ENCODE measurements around the gene WNT7B.

Gene WNT7B

DNA sequence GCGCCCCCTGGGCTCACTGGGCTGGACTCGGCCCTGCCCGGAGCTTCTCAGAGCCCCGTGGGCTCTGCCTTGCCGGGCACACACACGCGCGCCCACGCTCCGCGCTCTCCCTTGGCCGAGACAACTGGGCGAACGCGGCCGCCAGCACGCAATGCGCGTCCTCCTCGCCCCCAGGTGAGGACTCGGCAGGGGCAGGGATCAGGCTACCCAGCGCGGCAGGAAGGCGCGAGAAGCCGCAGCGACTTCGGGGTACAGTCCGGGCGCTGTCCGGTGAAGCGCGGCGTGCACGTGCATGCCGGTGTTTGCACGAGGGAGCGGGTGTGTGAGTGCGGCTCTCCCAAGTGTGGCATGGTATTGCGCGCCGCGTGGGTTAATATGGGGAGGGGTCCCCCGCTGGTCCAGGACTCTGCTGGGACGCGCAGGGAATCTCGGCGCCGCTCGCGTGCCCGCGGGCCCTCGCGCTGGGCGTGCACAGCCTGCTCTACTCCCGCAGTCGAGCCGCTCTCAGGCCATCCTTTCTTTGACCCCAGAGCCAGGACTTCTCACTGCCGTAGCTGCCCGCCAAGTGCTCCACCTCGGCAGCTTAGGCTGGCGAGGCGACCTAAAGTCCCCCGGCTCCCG, 5.4 kb downstream of the WNT7B start:
- no peak for DNase-seq (ENCODE audit: low read depth)

DNA sequence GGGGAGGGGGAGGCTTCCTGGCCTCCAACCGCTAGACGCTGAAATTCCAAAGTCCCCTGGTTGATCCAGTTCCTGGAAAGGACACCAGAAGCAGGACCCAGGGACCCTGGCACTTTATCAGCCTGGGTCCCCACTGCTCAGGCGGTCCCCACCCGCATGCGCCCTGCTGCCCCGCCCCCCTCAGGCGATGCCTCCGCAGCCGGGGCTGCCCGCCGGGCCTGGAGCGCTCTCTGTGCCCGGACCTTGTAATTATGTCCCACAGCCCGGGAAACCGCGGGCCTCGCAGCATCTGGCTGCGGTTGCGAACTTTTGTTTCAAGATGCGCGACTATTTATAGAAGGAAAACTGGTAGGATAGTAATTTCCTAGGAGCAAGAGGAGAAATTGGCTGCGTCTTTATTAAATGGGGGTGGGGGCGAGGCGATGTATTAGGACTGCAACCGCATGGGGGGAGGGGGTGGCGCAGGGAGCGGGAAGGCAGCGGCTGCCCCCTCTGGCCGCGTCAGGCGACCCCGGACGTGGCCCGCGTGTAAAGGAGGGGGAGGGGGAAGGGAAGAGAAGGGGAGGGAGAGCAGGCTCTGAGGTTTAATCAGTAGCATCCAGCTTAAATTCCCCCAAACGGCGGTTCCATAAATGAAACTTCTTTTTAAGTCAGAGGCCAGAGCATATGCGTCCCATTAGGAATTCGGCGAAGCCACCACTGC, 6.1 kb downstream of the WNT7B start:
- DNase-seq (ENCODE audit: low read depth) = no peak

DNA sequence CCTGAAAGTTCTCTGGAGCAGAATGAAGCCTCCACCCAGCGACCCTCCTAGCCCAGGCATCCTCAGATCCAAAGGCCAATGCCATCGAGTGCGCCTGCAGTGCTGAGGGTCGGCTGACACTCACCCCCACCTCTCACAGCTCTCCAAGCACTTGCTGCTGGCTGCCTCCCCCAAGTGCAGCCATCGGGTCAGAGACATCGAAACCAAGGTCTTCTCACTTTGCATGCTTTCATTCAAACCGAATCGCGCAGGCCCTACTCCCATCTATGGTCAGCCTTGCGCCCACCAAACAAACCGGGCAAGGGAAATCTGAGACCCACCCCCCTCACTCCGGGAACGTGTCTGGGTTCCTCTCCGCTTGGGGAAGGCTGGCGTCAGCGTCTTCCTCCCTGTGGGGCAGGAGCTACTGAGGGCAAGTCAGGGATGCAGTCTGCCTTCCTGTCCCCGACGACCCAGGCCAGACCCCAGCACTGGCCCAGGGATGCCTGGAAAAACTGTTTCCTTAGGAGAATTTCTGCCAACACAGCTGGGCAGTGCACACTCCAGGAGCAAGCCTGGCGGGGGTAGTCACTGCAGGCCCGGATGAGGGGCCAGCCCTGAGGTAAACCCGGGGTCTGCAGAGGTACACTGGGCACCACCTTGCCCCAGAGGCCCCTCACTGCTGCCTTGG, 7.0 kb downstream of the WNT7B start:
- DNase-seq (ENCODE audit: low read depth) = no peak

DNA sequence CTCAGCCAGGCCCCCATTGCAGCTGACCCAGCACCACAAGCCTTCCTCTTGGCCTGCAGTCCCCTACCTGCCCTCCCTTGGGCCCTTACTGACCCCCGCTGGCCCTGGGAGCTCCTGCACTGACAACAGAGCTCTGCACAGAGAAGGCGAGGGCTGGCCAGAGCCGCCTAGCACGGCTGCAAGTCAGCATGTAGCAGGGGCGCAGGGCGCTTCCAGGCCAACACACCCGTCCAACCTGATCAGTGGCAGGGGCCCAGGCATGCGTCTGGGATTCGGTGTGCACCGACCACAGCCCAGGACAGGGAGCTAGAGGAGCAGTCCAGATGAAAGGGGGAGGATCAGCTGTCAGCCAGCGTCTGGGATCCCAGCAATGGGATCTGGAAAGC, 7.6 kb downstream of the WNT7B start:
- no peak for DNase-seq (ENCODE audit: low read depth)

DNA sequence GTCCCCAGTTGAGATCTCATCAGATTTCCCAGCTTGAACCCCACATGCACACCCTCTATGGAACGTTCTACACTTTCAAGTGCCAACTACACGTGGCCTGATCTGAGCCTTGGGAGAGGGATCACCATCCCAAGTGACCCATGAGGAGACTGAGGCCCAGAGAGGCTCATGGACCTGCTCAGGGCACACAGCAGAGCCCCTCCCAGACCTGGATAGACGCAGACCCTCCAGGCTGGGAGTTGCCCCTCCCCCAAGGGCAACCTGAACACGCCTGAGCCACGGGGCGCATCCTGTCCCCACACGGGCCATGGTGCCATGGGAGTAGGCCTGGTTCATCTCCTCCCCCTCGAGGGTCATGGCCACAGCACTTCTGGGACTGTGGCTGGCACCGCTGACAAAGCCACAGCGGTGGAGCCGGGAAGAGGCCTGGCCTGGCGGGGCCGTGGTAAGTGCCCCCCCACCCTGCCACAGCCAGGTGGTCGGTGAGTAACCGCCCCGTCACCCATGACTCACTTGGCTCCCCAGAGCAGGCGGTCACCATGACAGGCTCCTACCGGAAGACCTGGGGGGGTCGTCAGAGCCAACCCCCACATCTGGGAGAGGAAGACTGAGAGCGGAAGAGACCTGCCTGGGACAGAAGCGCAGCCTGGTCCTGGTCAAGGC, 8.1 kb downstream of the WNT7B start:
- no peak for DNase-seq (ENCODE audit: low read depth)

DNA sequence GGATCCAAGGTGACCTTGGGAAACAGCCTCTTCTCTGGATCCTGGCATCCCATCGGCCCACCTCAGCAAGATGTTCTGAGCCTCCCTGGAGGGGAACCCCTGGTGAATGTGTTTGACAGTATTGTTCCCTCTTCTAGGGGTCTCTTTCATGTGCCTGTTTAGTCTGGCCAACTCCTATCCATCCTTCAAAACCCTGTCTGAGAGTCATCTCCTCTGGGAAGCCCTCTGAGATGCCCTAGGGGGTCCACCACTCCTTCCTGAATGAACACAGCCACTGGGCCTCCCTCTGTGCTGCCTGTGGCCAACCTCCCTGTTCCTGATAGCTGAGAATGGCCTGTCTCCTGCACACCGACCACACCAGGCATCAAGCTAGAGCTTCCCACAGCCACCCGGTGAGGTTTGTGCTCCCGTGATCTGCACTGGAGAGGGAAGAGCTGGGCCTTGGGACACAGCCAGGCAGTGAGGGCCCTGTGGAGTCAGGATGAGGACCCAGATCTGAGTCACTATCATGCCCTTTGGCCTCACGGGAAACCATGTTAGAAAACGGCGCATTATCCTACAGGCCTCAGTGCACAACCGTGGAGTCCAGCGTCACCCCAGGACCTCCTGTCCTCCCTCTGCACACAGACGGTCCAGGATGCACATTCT, 8.8 kb downstream of the WNT7B start:
- no peak for DNase-seq (ENCODE audit: low read depth)

DNA sequence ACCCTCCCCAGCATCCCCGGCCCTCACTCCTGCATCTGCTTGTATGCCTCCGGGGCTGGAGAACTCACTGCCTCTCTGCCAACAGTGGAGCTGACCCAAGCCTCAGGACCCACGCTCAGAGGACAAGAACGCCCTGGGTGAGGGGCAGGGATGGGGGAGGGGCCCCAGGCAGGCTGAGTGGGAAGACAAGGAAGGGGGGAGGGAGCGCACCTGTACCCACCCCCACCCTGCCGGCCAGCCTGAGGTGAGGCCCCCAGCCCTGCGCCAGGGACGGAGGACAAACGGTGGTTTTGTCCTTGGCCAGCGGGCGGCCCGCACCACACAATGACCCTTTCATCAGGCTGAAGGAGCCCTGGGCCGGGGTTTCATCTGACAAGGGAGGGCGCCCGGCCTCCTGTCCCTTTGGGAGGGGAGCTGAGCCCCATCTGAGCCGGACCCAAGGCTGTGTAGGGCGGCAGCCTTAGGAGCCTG, 10.0 kb downstream of the WNT7B start:
- no peak for DNase-seq (ENCODE audit: low read depth)

DNA sequence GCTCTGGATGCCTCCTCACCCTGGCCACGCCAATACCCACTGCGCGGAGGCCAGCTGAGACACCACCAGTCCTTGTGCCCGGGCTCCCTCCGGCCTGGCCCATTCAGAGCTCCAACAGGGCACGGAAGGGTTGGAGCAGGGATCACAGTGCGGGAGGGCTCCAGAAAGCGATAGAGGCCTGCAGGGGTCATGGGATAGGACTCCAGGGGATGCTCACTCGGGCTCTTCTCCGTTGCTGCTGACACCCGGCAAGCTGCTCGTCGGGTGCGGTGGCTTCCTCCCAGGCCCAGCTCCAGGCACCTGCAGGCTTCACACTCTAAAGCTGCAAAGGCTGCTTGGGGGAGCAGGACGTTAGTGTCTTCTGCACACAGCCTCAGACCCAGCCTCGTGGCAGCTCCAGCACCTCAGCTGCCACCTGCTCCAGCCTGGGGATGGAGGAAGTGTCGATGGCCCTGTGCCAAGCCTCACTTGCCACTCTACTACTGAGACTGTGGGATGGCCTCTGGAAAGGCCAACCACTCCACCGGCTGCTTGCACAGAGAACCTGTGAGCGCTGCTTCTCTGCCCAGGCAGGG, 10.6 kb downstream of the WNT7B start:
- DNase-seq (ENCODE audit: low read depth) = no peak

DNA sequence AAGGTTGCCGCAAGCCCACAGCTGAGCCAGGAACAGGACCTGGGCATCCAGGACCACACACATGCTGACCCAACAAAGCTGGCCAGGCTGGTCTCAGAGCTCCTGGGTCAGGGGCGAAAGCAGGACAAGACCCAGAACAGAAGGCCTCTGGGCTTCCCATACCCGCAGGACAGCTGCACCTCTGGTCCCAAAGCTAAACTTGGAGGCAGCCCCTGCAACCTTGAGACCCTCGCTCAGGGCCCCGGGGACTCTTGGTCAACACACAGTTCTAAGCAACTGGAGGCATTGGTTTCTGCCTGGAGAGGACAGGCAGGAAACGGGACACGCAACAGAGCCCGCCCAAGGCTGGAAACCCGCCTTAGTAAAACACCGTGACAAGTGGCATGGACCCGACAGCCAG, 11.4 kb downstream of the WNT7B start:
- no peak for DNase-seq (ENCODE audit: low read depth)

DNA sequence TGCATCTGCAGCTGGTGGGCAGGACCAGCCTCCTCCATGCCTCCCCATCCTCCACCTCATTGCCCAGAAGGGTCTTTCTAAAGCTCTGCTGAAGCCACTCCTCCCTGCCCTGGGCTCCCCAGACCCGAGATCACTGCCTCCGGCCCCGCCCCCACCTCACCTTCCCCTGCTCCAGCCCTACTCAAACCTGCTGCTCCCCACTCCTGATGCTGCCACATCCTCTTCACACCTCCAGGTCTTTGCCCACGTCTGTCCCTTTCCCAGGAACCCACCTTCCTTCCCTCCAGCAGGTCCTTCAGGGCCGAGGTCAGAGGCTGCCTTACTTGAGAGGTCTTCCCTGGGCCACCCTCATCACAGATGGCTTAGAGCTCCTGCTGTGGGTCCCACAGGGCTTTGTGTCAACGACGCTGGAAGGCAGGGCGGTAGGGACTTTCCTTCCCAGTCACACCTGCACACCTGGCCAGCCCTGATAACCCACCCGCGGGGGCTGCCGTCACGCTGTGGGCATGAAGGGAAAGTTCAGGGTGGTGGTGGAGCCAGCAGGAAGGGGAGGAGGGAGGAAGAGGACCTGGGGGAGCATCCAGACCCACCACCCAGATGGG, 11.9 kb downstream of the WNT7B start:
- DNase-seq (ENCODE audit: low read depth) = no peak

DNA sequence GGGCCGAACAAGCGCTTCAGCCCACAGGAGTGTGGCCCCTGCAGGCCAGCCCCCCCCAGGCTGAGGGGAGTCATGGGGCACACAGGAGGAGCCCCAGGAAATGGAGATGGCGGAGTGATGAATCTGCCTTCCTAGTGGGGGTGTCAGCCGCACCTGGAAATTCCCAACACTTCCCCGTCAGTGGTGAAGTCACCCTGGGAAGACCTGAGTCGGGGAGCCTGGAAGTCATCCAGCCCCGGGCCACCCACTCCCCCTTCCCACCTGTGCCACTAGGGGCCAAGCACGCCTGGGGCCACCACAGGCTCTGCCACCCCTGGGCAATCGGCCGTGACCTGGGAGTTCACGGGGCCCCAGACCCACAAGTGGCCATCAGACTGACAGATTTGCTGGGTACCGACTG, 12.6 kb downstream of the WNT7B start:
- no peak for DNase-seq (ENCODE audit: low read depth)

DNA sequence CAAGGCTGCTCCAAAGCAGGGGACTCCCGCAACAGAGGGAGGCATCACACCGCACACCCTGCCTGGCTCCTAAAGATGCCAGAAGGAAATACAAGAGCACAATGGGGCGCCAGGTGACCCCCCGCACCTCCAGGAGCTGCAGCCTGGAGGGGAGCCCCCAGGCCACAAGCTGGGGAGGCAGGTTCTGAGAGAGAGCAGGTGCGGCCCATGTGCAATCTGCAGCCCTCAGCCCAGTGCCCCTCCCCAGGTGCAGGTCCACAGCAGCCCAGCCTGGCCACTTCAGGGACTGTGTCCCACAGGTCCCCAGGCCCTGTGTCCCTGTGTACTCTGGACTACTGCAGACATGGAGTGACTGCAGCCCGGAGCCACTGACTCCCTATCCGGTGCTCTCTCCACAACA, 13.1 kb downstream of the WNT7B start:
- no peak for DNase-seq (ENCODE audit: low read depth)

DNA sequence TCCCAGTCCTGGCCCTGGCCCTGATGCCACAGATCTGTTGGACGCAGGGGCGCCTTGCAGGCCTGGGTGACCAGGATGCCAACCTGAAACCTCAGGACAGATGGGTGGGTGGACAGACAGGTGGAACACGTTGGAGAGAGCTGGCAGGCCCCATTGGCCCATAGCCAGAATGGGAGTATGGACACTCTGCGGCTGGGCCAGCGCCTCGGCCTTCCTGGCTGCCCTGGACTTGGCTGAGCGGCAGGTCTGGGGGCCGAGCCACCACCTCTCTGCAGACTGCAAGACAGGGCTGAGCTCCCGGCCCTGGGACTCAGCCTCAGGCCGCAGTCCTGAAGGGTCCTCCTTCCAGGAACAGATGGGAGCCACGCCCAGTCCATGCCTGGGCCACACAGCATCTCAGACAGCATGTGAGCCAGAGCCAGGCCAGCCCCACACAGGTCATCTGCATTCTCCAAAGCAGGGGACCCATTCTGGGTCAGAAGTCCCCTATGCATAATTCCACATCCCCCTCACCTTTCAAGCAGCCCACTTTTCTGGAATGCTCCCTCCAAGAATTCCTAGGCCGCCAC, 14.1 kb downstream of the WNT7B start:
- no peak for DNase-seq (ENCODE audit: low read depth)

DNA sequence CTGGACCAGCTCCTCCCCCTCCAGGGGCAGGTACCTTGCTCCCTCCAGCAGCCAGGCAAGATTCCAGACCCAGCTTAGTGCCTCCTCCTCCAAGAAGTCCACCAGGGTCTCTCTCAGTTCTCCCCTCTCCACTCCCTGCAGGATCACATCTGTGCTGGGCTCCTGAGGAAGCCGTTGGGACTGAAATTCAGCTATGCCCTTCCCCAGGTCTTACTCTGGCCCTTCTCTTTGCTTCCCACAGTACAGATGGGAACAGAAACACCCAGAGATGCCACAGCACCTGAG, 14.6 kb downstream of the WNT7B start:
- no peak for DNase-seq (ENCODE audit: low read depth)

DNA sequence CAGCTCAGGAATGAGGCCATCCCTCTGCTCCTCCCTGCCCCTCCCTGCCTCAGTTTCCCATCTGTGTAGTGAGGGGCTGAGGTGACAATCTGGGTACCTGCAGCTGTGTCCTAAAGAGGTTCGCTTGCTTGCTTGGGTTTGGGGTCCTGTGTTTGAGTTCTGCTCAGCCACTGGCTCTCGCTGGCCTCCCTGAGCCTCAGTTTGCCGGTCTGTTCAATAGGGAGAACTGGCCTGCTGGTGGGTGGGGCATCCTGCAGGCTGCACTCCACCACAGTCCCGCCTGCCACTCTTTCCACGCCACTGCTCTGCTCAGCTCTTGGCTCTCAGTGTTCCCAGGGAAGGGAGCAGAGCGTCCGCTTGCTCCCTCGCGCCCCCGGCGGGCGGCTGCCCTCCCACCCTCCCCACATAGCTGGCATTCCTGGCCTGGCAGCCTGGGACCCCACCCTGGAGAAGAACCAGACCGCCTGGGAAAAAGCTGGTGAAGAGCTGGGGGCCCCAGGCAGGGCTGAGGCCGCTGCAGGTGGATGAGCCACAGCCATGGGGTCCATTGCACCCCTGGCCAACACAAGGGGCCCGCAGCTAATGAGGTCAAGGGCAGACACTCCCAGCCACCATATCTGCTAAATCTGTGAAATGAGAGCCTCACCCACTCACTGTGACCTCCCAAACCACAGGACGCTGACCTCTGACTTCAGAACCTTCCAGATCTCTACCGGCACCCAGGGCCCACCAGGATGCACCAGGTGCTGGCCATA, 15.1 kb downstream of the WNT7B start:
- no peak for DNase-seq (ENCODE audit: low read depth)

DNA sequence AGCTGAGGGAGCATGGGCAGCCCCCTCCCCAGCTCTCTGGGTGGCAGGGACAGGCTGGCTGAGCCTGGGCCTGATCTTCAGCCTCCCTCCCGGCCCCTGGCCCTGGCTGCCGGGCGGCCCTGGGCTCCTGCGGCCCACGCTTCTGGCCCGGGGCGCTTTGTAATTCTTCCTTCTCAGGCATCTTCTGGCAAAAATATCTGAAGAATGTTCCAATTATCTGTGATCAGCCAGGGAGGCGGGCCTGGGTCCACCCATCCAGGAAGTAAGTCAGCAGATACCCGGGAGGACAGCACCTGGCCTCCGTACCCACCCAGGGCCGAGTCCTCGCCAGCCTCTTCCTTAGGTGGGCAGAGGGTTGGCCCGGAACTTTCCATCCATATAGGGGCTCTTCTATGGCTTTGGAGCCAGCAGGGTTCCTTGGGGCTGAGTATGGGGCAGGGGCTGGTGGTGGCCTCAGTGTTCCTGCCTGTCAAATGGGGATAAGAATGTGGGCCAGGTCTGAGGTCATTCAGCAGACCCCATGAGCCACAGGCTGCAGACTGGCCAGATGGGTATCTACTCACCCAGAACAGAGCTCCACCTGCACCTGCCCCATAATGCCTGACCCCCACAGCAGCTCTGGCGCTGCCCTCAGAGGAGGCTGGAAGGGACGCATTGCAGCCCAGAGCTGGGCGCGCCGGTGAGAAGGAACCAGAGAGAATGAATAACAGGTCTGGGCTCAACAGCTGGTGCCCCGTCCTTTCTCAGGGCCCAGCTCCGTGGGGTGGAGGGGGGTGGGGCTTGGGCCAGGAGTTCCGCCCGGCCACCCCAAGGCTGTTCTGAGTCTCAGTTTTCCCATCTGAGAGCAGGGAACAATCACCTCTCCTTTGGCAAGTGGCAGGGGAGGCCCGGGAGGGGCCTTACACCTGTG, 16.2 kb downstream of the WNT7B start:
- no peak for DNase-seq (ENCODE audit: low read depth)

DNA sequence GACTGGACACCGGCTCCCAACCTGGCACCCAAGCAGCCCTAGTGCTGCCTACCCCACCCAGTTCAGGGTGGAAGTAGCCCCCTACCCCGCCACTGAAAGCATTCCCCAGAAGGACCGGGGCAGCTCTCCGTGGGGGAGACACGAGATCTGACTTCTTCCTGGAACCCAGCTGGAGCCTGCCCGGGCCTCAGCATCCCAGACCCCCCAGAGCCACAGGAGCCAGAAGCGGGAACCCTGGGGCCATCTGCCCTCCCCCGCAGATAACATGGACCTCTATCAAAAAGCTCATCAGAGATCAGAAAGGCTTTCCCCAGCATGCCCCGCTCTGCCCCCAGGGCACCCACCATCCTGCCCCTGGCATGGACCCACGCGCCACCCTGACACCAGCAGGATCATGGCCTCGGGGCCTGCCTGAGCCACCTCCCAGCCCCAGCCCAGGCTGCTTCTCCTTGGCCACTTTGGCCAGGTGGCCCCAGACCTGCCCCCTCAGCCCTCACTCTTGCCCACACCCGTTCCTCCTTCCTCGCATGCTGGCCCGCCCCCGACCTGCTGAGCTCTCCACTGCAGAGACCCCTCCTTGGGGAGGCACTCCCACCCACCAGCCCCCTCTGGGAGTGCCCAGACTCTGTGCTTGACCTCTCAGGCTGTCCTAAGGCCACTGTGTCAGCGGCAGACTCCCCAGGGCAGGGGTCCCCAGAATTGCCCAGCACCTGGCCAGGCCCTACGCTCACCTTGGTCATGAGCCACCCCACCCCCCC, 17.1 kb downstream of the WNT7B start:
- no peak for DNase-seq (ENCODE audit: low read depth)

DNA sequence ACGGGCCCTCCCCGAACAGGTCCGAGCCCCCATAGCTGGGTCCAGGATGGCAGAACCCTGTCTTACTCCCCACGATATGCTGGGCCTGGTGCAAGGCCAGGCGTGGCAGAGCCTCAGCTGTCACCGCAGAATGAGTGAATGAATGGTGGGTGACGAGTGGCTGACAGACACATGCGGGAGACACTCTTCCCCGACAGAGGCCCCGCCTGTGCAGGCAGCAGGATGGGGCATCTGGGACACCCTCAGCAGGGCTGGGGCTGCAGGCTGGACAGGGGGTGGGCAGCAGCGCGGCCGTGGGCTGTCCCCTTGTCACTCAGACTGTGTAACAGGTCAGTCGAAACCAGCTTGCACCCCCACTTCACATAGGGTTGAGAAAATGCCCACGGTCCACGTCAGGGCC, 18.0 kb downstream of the WNT7B start:
- no peak for DNase-seq (ENCODE audit: low read depth)

DNA sequence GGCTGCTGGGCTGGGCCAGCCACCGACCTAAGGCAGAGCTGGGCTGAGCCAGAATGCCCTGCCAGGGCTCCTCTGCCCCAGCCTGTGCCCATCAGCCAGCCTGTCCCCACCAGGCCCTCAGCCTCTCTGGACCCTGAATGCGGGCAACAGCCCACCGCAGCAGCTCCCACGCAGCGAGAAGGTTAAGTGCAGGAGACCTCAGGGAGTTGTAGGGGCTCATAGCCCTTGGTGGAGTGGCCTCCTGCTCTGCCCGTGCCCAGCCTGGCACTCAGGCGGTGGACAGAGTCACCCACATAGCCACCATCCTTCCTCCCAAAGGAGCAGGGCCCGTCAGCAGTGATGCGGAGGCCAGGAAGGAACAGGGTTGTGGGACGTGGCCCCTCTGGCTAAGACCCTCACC, 19.1 kb downstream of the WNT7B start:
- no peak for DNase-seq (ENCODE audit: low read depth)

All from CMK (cell line).